Panc1 (cell line): Measurements from ENCODE around the gene GALNT18. TPM values are rescaled to one million over a fixed set of nuclear protein-coding genes. Genes with fewer than 3 reads are reported as not detected.

Experiments
- ATAC-seq: fragments of 200-7000 bp; cut with Tn5 transposase; 2 replicates; pipeline ENCODE4 v1.9.1; 2020; ENCODE audit warnings: mild to moderate bottlenecking, moderate library complexity
- BruUV-seq: library from RNA; stranded (reverse); fragments of 400-500 nt; replicated peaks from 2 replicates; lab custom pipeline; 2021; lab: Mats Ljungman, UMichigan
- CTCF ChIA-PET: fragments of 300-600 bp; sonication (Branson Sonifier 250); formaldehyde crosslinking; loops from one replicate; lab custom pipeline; 2022; ENCODE audit warnings: antibody characterized with exemption; lab: Charles Lee
- POLR2A ChIA-PET: fragments of 300-600 bp; sonication (Branson Sonifier 250); formaldehyde crosslinking; loops from one replicate; lab custom pipeline; 2022; ENCODE audit warnings: antibody characterized with exemption; lab: Charles Lee
- DNase-seq: peaks from one replicate; pipeline ENCODE4 v3.0.0-alpha.2; 2010; ENCODE audit warnings: low read depth, low spot score
- H3K27ac ChIP-seq: 2 replicates; pipeline ENCODE4 v1.5.1; 2011; ENCODE audit warnings: mild to moderate bottlenecking, low read length, inconsistent platforms
- H3K27me3 ChIP-seq: fragments of 200-500 bp; sonication (Bioruptor generic); 2 replicates; pipeline ENCODE4 v1.6.0; 2014; ENCODE audit warnings: low read length, inconsistent platforms; ENCODE audit not compliant: control insufficient read depth, insufficient read depth
- H3K36me3 ChIP-seq: fragments of 200-500 bp; sonication (Bioruptor generic); 2 replicates; pipeline ENCODE4 v1.5.1; 2014; ENCODE audit warnings: inconsistent platforms, mild to moderate bottlenecking, low read length, moderate library complexity; ENCODE audit not compliant: control insufficient read depth, insufficient read depth
- H3K4me1 ChIP-seq: 2 replicates; pipeline ENCODE4 v1.5.1; 2011; ENCODE audit warnings: inconsistent platforms, mild to moderate bottlenecking, low read length, moderate library complexity; ENCODE audit not compliant: control insufficient read depth, insufficient read depth
- H3K4me3 ChIP-seq, 2 experiments: 2 replicates each; pipeline ENCODE4 v1.5.1; 2011 to 2012; ENCODE audit warnings: low read depth in 2 of 2, low read length in 2 of 2, mild to moderate bottlenecking in 2 of 2, inconsistent platforms in 1 of 2, moderate library complexity in 1 of 2
- H3K9me3 ChIP-seq: fragments of 200-500 bp; sonication (Bioruptor generic); 2 replicates; pipeline ENCODE4 v1.5.1; 2014; ENCODE audit warnings: low read depth, mild to moderate bottlenecking, inconsistent platforms, low read length, moderate library complexity; ENCODE audit not compliant: control insufficient read depth, insufficient read depth
- CTCF ChIP-seq: fragments of 450-650 bp; IDR thresholded peaks from 2 replicates; pipeline ENCODE4 v1.5.1; 2017; ENCODE audit warnings: mild to moderate bottlenecking
- POLR2AphosphoS5 ChIP-seq: IDR thresholded peaks from 2 replicates; pipeline ENCODE4 v1.6.1; 2012; ENCODE audit warnings: mild to moderate bottlenecking, low read depth, low read length, moderate library complexity
- REST ChIP-seq, 2 experiments: IDR thresholded peaks; 2 replicates each; pipeline ENCODE4 v1.6.1; 2011 to 2012; ENCODE audit warnings: low read depth in 2 of 2, control low read depth in 1 of 2, low read length in 1 of 2, mild to moderate bottlenecking in 1 of 2, moderate library complexity in 1 of 2; ENCODE audit not compliant: insufficient read depth in 1 of 2
- SIN3A ChIP-seq: IDR thresholded peaks from 2 replicates; pipeline ENCODE4 v1.6.1; 2012; ENCODE audit warnings: low read depth, mild to moderate bottlenecking, low read length, moderate library complexity, borderline replicate concordance; ENCODE audit not compliant: insufficient read depth
- TCF7L2 ChIP-seq: IDR thresholded peaks from 2 replicates; pipeline ENCODE4 v1.6.1; 2011; ENCODE audit warnings: mild to moderate bottlenecking, low read depth, low read length, inconsistent platforms
- in situ Hi-C: cut with HindIII; loops from 2 replicates; pipeline ENCODE4 v1.10.0; 2016; ENCODE audit warnings: low sequenced_read_pairs, low pct_unique_long_range_greater_than_20kb
- intact Hi-C: fragments of 100-400 bp; cut with micrococcal nuclease; formaldehyde crosslinking; loops from one replicate; pipeline ENCODE4 v1.10.0; 2022; ENCODE audit not compliant: unreplicated experiment
- total RNA-seq: library from RNA; stranded (reverse); gene quantifications from one replicate; pipeline ENCODE4 v1.2.1, GENCODE V29; 2021; ENCODE audit not compliant: unreplicated experiment

The GALNT18 gene
- total RNA-seq, 1 experiment from 2014 or later, result 8.6 TPM

- CTCF ChIA-PET, result no interaction called here
- Histone ChIP-seq H3K4me1 (peaks cover 8% of the 10 kb centered on the region; the same call in 1 of the 2 replicates), H3K9me3 (no peaks in the 10 kb centered on the region), H3K27me3 (no peaks in the 10 kb centered on the region), H3K4me3 (no peak overlapping the region), H3K27ac (no peak overlapping the region), H3K36me3 (no peaks in the 10 kb centered on the region)
- in situ Hi-C loops (no loop called here), intact Hi-C loops (no loop called here)
- no TSS peak for BruUV-seq
- ATAC-seq (no peak), DNase-seq (no peak)
- TF ChIP-seq TCF7L2, result no peak
- no peak for TF ChIP-seq CTCF
- TF ChIP-seq POLR2AphosphoS5, result no peak
- TF ChIP-seq SIN3A, result no peak
- no peak for TF ChIP-seq REST (IDR thresholded peaks at IDR 0.05; ENCODE audit: insufficient read depth in 1 of 2, low read depth in 2 of 2, low read length in 1 of 2)
- POLR2A ChIA-PET, result no interaction called here
Observed at GRCh38 chr11:11390068-11390771, 231.6 kb downstream of the GALNT18 start.

GRCh38 chr11:11389238-11389637, 232.6 kb downstream of the GALNT18 start:
- Histone ChIP-seq H3K36me3 (no peaks in the 10 kb centered on the region), H3K27me3 (no peaks in the 10 kb centered on the region), H3K27ac (no peak overlapping the region), H3K9me3 (no peaks in the 10 kb centered on the region), H3K4me1 (peaks cover 8% of the 10 kb centered on the region; the same call in 1 of the 2 replicates), H3K4me3 (no peak overlapping the region)
- no peak for ATAC-seq
- no TSS peak for BruUV-seq
- in situ Hi-C loops (no loop called here), intact Hi-C loops (no loop called here)
- TF ChIP-seq REST (IDR thresholded peaks at IDR 0.05; ENCODE audit: insufficient read depth in 1 of 2, low read depth in 2 of 2, low read length in 1 of 2) (no peak), SIN3A (no peak)
- no peak for DNase-seq
- ChIA-PET CTCF (no interaction called here), POLR2A (no interaction called here)
